GM23338 (cell line): Measurements from ENCODE around the gene MFSD11.

Source experiments
- CREB1 ChIP-seq: fragments of 250-450 bp; sonication (Bioruptor Pico); IDR thresholded peaks from 2 replicates; pipeline ENCODE4 v1.5.0; 2020; ENCODE audit warnings: low read depth, mild to moderate bottlenecking, moderate library complexity
- EZH2 ChIP-seq: fragments of 200-600 bp; sonication (generic); IDR thresholded peaks from one replicate; pipeline ENCODE4 v1.8.0; 2017; ENCODE audit warnings: antibody characterized with exemption, mild to moderate bottlenecking, low read depth; ENCODE audit not compliant: unreplicated experiment
- EZH2phosphoT487 ChIP-seq: fragments of 200-600 bp; sonication (generic); IDR thresholded peaks from one replicate; pipeline ENCODE4 v1.8.1; 2018; ENCODE audit warnings: antibody characterized with exemption; ENCODE audit not compliant: unreplicated experiment
- JUNB ChIP-seq: IDR thresholded peaks from one replicate; pipeline ENCODE4 v1.6.1; 2016; ENCODE audit warnings: antibody characterized with exemption; ENCODE audit not compliant: unreplicated experiment
- NANOG ChIP-seq: IDR thresholded peaks from 2 replicates; pipeline ENCODE4 v1.6.1; 2016; ENCODE audit warnings: antibody characterized with exemption, borderline replicate concordance
- POLR2AphosphoS5 ChIP-seq: IDR thresholded peaks from 2 replicates; pipeline ENCODE4 v1.6.1; 2016; ENCODE audit warnings: antibody characterized with exemption, low read depth
- STAT1 ChIP-seq: IDR thresholded peaks from one replicate; pipeline ENCODE4 v1.6.1; 2016; ENCODE audit warnings: antibody characterized with exemption; ENCODE audit not compliant: unreplicated experiment
- ZNF114 ChIP-seq: fragments of 250-450 bp; sonication (Bioruptor Pico); IDR thresholded peaks from 2 replicates; pipeline ENCODE4 v1.5.0; 2020; ENCODE audit warnings: mild to moderate bottlenecking, moderate library complexity
- ZNF331 ChIP-seq: fragments of 250-450 bp; sonication (Bioruptor Pico); IDR thresholded peaks from 2 replicates; pipeline ENCODE4 v1.5.0; 2020; ENCODE audit warnings: low read depth, mild to moderate bottlenecking, moderate library complexity
- TF ChIP-seq, protein P1 (sequence below), 2 experiments: fragments of 200-600 bp in 1 of 2; sonication (generic) in 1 of 2; conservative IDR thresholded peaks; 2 replicates each; pipeline versions ENCODE4 v1.5.1 to v1.6.1; 2016 to 2017; ENCODE audit warnings: antibody characterized with exemption in 2 of 2, low read depth in 2 of 2, mild to moderate bottlenecking in 2 of 2, moderate library complexity in 1 of 2
- TF ChIP-seq, protein P2 (sequence below): IDR thresholded peaks from one replicate; pipeline ENCODE4 v1.6.1; 2018; ENCODE audit warnings: antibody characterized with exemption; ENCODE audit not compliant: unreplicated experiment
- TF ChIP-seq, protein P3 (sequence below): IDR thresholded peaks from 2 replicates; pipeline ENCODE4 v1.6.1; 2016; ENCODE audit warnings: antibody characterized with exemption

DNA sequence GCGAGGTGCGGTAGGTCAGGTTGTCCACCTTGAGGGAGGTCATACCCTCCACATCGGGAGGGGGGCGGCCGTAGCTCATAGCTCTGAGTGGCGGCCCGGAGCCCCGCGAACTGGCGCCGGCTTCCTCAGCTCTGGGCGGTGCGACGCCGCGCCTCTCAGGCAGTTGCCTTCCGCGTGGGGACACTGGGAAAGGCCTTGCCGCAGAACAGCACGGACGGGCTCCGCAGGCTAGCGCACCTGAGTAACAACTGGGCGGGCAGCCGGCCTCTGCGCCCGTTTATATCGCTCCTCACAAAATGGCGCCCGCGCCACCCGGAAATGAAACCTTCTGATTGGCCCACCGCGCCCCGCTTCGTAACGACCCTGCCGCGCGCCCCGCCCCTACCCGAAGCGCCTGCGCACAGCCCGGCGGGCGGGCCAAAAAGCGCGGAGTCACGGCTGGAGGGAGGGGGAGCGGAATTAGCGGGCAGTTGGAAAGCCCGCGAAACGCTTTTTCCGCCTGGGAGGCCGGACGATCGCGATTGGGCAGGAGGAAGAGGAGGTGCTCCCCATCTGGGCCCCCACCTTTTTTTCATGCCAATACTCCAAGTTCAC lies 740 bp upstream of the MFSD11 start, which contains the start of gene SRSF2:
- TF ChIP-seq POLR2AphosphoS5: peak; percentile 99
- TF ChIP-seq, protein P1, sequence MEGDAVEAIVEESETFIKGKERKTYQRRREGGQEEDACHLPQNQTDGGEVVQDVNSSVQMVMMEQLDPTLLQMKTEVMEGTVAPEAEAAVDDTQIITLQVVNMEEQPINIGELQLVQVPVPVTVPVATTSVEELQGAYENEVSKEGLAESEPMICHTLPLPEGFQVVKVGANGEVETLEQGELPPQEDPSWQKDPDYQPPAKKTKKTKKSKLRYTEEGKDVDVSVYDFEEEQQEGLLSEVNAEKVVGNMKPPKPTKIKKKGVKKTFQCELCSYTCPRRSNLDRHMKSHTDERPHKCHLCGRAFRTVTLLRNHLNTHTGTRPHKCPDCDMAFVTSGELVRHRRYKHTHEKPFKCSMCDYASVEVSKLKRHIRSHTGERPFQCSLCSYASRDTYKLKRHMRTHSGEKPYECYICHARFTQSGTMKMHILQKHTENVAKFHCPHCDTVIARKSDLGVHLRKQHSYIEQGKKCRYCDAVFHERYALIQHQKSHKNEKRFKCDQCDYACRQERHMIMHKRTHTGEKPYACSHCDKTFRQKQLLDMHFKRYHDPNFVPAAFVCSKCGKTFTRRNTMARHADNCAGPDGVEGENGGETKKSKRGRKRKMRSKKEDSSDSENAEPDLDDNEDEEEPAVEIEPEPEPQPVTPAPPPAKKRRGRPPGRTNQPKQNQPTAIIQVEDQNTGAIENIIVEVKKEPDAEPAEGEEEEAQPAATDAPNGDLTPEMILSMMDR (conservative IDR thresholded peaks at IDR 0.05; ENCODE audit: low read depth in 2 of 2): no peak
- TF ChIP-seq EZH2: no peak
- peak; percentile 60 for TF ChIP-seq CREB1 (CRISPR knock-in tag)
- no peak for TF ChIP-seq NANOG
- TF ChIP-seq, protein P2, sequence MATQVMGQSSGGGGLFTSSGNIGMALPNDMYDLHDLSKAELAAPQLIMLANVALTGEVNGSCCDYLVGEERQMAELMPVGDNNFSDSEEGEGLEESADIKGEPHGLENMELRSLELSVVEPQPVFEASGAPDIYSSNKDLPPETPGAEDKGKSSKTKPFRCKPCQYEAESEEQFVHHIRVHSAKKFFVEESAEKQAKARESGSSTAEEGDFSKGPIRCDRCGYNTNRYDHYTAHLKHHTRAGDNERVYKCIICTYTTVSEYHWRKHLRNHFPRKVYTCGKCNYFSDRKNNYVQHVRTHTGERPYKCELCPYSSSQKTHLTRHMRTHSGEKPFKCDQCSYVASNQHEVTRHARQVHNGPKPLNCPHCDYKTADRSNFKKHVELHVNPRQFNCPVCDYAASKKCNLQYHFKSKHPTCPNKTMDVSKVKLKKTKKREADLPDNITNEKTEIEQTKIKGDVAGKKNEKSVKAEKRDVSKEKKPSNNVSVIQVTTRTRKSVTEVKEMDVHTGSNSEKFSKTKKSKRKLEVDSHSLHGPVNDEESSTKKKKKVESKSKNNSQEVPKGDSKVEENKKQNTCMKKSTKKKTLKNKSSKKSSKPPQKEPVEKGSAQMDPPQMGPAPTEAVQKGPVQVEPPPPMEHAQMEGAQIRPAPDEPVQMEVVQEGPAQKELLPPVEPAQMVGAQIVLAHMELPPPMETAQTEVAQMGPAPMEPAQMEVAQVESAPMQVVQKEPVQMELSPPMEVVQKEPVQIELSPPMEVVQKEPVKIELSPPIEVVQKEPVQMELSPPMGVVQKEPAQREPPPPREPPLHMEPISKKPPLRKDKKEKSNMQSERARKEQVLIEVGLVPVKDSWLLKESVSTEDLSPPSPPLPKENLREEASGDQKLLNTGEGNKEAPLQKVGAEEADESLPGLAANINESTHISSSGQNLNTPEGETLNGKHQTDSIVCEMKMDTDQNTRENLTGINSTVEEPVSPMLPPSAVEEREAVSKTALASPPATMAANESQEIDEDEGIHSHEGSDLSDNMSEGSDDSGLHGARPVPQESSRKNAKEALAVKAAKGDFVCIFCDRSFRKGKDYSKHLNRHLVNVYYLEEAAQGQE: peak; percentile 34
- TF ChIP-seq JUNB: no peak
- no peak for TF ChIP-seq EZH2phosphoT487
- TF ChIP-seq ZNF331 (CRISPR knock-in tag): no peak
- no peak for TF ChIP-seq STAT1
- TF ChIP-seq, protein P3, sequence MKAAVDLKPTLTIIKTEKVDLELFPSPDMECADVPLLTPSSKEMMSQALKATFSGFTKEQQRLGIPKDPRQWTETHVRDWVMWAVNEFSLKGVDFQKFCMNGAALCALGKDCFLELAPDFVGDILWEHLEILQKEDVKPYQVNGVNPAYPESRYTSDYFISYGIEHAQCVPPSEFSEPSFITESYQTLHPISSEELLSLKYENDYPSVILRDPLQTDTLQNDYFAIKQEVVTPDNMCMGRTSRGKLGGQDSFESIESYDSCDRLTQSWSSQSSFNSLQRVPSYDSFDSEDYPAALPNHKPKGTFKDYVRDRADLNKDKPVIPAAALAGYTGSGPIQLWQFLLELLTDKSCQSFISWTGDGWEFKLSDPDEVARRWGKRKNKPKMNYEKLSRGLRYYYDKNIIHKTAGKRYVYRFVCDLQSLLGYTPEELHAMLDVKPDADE: peak; percentile 63
- TF ChIP-seq ZNF114 (CRISPR knock-in tag): no peak
